Superior temporal gyrus (tissue), 1 donor: ENCODE data around the gene PDF.
"Not testable (repeated sequence)": the region's sequence is repeated elsewhere in the genome, so short reads cannot be mapped to it uniquely, and the experiment has no call there.

Source experiments
- DNase-seq: peaks from one replicate; pipeline ENCODE4 v3.0.0-alpha.2; 2016; ENCODE audit errors: extremely low spot score

The PDF gene

DNA sequence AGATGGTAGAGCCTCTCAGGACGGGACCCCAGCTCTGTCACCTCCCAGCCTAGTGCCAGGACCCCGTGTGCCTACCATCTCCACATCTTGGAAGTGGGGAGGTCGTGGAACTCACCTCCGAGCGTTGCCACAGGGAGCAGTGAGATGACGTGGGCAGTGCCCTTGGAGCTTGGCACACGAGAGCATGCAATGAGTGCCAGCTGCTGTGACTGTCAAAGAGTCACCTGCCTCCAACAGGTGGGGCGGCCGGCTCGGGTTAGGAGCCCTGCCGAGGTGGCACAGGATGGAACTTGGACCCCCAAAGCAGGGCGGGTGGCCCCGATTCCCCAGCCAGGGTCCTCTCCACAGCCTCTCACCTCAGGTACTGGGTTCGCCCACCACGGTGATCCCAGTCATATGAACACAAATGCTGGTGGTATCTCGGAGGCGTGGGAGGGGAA, 13.8 kb downstream of the PDF start:
- DNase-seq = no peak

DNA sequence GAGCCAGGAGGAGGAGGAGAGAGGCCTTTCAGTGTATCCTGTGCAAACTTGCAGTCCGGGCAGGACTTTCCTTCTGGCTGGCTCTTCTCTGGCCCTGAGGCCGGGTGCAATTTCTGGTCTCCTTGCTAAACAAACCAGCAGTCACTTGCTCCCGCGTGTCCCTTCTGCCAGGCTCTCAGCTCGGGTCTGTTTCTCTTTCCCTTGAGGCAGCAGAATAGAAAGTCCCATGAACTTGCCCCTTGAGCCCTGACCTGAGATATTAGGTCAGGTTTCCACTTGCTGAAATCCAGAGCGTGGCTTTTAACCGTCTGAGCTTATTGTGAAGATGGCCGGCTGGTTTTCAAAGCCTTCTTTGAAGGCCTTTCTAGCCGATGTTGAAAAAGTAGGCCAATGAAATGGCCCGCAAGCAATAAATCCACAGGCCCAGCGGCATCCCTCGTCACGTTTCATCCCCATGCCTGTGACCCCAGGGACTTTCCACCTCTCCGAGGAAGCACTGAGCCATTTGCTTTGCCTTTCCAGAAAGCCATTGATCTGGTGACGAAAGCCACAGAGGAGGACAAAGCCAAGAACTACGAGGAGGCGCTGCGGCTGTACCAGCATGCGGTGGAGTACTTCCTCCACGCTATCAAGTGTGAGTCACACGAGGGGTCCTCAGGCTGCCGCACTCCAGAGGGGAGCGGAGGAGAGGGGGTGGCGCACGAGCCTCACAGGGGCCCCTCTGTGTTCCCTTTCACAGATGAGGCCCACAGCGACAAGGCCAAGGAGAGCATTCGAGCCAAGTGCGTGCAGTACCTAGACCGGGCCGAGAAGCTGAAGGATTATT, 14.7 kb downstream of the PDF start:
- DNase-seq = no peak

DNA sequence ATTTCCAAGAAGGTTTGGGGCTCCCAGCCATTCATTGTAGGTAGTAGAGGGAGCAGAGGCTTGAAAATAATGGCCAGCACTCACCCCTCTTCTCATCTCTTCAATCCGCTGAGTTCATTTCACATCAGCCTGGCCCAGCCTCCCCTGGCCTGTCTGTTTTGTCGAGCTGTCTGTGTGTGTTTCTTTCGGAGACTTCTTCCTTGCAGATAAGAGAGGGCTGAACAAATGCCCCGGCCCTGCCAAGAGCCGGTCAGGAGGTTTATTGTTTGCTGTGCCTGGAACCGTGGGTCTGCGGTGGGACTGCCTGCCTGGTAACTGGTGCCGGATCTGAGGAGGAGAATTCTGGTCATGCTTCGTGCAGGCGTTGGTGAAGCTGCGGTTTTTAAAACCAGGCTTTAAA, 15.9 kb downstream of the PDF start:
- DNase-seq = no peak

DNA sequence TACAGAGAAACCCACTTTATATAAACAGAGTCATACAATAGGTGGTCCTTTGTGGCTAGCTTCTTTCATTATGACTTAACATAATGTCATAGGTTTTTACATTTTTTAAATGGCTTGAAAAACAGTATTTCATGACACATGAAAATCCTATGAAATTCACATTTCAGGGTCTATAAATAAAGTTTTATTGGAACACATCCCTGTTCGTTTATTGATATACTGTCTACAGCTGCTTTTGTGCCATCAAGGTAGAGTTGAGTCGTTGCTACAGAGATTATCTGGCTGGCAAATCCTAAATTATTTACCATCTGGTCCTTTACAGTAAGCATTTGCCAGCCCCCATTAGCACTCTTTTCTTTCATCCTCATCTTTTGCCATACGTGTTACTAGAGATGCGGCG, 16.9 kb downstream of the PDF start:
- no peak for DNase-seq

DNA sequence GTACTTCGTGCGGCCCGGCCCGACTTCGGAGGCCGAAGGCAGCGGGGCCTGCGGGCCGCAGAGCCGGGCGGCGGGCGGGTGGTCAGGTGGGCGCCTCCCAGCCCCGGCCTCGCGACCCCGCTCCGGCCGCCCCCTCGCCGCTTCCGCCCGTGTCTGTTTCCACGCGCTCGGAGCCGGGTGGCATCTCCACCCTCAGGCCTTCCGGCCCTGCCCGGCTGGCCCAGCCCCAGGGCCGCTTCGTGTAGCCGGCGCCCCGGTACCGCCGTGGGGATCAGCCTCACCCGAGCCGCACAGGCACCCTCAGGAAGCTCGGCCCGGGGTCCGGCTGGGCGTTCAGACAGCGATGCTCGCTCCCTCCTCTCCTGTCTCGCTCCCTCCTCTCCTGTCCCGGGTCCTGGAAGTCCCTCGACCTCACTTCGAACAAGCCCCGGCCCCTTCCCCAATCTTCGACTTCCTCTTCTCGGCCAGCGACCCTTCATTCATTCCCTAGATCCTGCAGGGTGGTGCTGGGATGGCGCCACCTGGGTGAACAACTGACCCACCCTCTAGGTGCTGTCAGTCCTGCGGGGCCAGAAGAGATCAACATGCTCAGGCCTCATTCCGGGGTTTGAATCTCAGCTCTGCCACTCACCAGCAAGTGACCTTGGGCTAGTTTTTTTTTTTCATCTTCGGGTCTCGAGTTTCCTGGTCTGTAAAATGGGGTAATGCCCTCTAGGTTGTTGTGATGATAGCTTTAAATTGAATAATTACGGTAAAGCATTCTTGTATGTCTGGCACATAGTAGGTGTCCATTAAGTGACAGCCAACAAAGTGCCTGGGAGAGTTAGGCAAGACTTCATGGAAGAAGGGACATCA, 18.6 kb downstream of the PDF start:
- DNase-seq = no peak

DNA sequence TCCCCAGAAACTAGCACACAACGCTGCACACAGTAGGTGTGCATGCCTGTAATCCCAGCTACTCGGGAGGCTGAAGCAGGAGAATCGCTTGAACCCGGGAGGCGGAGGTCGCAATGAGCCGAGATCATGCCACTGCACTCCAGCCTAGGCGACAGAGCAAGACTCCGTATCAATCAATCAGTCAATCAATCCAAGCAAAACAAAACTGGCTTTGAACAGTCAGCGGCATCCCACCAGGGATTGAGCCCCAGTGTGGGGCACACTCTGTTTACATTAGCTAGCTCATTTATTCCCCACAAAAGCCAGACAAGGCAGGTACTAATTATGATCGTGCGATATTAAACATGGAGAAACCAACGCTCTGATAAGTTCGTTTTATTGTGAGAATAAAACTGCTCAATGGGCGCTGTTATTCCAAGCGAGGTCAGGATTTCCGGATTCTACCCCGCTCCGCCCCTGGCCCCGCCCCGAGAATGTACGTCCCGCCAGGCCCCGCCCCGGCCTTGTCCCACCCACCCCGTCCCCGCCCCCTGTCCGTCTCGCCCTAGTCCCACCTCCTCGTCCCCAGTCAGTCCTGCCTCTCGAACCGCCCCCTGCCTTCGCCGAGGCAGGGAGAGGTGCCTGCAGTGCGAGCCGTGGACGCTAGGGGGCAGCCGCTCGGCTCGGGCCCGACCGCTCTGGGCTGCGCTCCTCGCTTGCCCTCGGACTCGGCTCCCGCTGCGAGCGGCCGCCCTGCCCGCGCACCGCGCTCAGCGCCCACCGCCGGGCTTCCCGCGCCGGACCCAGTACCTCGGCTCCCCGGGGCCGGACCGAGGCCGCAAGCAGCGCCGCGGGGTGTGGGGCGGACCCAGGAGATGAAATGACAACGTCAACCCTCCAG, 19.5 kb downstream of the PDF start, which contains the start of gene VPS4A:
TSS of gene VPS4A (plus strand) at position 698 of the 880 bp plus-strand sequence. CDS start at position 860, 162 bp downstream.
- peak; percentile 96 for DNase-seq

DNA sequence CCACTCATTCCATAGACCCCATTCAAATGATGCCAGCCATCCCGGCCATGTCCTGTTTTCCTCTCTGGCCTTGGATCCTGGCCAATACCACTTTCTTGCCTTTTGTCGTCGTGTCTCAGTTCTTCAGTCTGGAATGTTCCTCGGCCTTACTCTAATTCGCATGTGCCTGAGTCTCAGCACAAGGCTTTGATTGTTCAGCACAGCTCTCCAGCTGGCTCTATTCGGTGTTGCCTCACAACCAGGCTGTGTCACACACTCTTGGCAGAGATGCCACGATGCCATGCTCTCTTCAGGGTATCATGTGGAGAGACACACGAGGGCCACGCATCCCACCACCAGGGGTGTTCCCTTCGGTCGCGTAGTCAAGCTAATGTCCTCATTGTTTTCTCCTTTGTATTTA, 21.1 kb downstream of the PDF start:
- DNase-seq = peak; percentile 70

DNA sequence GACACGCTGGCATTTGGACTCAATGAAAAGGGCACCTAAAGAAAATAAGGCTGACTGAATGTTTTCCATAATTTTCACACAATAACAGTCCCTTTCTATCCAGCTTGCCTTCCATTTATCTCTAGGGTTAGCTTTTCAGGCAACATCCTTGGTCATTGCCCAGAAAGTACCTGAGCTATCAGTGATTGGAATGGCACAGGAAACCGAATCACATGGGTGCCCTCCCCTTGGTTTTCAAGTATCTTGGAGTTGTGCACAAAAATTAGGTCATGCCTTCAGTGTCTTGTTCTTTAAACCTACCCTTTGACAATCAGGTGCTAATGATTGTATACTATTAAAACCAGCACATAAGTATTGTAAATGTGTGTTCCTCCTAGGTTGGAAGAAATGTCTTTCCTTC, 22.5 kb downstream of the PDF start:
- DNase-seq = no peak

DNA sequence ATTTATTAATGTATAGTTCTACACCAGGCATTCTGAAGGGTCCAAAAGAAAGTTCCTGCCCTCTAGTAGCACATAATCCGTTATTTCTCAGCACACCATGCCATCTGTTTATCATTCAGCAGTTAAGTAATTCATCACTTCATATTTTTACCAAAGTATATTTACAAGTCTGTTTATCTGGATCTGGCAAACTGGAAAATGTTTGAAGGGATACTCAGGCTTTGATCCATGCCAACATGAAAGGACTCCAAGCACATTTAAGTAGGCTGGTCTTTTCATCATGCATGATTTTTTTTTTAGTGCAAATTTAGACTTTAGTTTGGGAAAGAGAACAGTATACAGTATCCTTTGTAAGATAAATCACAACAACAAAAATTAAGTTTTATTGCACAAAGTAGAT, 23.3 kb downstream of the PDF start:
- DNase-seq = no peak

DNA sequence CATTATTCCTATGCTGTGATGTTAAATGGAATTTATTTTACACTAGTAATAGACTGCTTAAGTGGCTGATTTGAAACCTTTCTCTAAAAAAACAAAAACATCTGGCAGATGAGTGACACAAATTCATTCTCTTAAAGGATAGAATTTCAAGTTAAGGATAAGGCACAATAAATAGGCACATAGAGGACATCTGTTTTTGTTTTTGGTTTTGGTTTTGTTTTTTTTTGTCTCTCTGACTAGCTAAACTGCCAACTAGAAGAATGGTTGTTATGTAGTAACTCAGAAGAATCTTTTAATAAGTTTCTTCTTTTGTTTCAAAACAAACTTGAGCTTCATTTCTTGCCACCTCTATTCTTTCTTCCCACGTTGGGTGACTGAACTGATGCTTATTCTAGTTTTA, 24.4 kb downstream of the PDF start:
- no peak for DNase-seq

DNA sequence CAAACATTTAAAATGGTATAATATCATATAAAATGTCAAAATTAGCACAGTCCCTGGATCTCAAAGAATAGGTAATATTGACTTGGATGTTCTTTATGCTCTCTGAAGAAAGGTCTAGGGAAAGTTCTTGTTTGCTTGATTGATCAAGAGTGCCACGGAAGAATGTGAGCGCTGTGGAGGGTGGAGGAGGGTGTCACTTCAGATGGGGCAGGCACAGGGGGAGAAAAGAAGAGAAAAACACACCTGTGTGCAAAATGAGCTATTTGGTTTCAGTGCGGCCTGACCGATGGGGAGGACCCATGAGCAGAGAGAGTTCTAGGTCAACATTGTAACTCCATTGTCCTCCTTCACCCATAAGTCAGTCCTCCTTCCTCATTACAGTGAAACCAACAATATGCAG, 28.1 kb downstream of the PDF start:
- no peak for DNase-seq

DNA sequence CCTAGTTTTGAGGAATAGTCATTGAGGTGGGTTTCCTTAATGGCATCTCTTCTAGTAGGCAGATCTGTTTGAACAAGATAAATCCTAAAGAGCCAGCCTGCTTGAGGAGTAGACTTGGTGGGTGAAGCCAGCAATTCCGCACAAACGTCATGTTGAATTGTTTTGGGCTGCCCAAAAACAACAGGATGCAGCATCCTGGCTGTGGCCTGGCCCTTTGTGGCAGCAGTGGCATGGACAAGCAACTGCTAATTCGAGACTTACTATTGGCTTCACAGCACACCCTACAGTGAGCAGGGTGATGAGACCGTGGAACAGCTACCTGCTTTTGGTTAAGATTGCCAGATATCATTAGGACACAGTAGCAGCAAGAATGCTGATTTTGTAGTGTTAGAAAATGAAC, 28.5 kb downstream of the PDF start:
- peak; percentile 3 for DNase-seq

DNA sequence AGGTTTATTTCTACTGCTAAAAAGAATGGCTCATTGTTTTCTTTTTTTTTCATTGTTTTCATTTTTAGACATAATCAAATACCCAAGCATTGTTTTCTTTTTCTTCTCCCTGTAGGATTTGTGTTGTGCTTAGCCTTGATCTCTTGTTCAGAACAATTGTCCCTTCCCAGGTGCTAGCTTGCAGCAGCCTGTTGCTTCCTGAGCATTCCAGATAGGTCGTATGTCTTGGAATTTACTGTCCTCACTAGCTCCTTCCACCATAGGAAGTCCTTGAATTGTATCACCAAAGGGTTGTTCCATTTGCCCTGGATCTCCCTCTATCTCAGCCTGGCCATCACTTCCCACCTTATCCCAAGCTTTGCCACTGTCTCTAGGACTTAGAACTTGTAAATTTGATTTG, 29.2 kb downstream of the PDF start:
- DNase-seq = no peak

DNA sequence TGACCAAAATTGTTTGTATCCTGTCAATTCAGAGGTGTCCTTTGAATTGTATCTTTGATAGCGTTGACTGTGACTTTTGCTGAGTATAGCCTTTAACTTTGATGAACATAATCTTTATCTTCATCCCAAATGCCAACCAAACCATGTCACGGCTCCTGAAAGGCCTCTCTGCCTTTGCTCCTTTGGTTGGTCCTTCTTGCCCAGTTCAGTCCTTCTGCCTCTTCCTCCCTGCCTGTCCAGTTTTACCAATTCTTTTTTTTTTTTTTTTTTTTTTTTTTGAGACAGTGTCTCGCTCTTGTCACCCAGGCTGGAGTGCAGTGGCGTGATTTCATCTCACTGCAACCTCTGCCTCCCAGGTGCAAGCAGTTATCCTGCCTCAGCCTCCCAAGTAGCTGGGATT, 32.1 kb downstream of the PDF start:
- DNase-seq = no peak

DNA sequence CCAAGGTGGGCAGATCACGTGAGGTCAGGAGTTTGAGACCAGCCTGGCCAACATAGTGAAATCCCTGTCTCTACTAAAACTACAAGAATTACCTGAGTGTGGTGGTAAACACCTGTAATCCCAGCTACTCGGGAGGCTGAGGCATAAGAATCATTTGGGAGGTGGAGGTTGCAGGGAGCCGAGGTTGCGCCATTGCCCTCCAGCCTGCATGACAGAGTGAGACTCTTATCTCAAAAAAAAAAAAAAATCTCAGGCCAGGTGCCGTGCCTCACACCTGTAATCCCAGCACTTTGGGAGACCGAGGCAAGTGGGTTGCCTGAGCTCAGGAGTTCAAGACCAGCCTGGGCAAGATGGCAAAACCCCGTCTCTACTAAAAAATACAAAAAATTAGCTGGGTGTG, 33.6 kb downstream of the PDF start:
- not testable (repeated sequence) for DNase-seq

DNA sequence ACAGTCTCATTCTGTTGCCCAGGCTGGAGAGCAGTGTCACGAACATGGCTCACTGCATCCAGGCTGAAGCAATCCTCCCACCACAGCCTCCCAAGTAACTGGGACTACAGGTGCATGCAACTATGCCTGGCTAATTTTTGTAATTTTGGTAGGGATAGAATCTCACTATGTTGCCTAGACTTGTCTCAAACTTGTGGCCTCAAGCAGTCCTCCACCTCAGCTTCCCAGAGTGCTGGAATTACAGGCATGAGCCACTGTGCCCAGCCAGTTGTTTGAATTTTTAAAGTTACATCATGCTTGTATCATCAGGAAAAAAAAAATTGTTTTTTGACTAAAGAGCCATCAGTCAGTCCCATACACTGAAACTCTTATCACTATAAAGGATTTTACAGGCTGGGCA, 36.3 kb downstream of the PDF start:
- DNase-seq = no peak

DNA sequence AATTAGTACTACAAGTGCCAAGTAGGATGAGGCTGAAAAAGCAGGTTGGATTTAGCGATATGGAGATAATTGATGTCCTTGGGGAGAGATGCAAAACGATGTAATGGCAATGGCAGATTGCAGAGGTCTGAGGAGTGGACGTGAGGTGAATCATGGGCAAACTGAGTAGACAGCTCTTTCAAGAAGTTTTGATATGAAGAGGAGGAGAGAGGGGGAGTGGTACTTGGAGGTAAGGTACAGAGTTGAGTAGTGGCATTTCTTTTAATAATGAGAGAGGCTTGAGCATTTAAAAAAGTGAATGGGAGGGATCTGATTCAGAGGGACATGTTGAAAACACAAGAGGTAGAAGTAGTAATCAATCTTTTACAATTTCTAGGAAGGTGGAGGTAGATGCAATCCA, 37.0 kb downstream of the PDF start:
- peak; percentile 2 for DNase-seq

DNA sequence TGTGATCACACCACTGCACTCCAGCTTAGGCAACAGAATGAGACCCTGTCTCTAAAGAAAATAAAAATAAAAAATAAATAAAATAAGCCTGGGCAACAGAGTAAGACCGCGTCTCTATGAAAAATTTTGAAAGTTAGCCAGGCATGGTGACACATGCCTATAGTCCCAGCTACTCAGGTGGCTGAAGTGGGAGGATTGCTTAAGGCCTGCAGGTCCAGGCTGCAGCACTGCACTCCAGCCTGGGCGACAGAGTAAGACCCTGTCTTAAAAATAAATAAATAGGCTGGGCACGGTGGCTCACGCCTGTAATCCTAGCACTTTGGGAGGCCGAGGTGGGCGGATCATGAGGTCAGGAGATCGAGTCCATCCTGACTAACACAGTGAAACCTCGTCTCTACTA, 38.7 kb downstream of the PDF start:
- not testable (repeated sequence) for DNase-seq

DNA sequence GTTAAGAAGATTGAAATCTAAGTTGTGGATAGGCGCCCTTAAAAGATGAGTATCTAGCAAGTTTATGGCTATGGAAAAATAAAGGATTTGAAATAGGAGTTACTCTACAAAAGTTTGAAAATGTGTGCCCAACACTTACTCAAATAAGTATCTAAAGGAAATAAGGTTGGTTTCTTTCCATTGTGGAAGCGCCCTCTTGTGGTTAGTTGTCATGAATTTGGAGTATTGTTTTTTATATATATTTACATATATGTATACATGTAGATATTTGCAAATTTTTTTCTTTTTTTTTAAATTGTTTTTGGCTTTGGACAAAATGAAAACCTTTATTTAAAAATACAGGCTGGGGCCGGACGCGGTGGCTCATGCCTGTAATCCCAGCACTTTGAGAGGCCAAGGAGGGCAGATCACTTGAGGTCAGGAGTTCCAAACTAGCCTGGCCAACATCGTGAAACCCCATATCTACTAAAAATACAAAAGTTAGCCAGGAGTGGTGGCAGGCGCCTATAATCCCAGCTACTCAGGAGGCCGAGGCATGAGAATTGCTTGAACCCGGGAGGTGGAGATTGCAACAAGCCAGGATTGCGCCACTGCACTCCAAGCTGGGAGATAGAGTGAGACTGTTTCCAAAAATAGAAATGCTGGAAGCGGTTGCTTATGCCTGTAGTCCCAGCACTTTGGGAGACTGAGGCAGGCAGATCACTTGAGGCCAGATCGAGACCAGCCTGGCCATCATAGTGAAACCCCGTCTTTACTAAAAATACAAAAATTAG, 43.3 kb downstream of the PDF start:
- peak; percentile 90 for DNase-seq

DNA sequence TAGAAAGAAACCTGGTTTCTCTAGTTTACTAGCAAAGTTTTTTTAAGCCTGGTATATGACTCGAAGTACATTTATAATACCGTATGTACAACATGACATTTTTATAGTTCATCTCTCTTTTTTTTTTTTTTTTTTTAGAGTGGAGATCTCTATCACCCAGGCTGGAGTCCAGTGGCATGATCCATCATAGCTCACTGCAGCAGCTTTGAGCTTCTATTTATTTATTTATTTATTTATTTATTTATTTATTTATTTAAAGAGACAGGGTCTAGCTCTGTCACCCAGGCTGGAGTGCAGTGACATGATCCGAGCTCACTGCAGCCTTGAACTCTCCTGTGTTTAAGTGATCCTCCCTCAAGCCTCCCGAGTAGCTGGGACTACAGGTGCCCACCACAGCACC, 45.1 kb downstream of the PDF start:
- no peak for DNase-seq

DNA sequence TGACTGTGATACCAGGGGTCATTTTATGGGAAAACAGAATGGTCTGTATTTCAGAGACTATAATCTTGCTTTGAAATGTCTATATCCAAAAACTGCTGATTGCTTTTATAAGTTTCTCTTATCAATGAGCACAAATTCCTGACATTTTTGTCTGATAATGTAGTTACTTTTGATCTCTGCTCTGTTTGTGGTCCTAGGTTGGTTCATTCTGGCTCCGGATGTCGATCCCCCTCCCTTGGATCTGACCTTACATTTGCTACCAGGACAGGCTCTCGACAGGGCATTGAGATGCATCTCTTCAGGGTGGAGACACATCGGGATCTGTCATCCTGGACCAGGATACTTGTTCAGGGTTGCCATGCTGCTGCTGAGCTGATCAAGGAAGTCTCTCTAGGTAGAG, 46.5 kb downstream of the PDF start:
- DNase-seq = no peak
